AG08396 (cell line): ENCODE measurements around the gene SPARC.
"Not testable (repeated sequence)": the region's sequence is repeated elsewhere in the genome, so short reads cannot be mapped to it uniquely, and the experiment has no call there.

ENCODE experiments used
- DNase-seq: peaks from one replicate; pipeline ENCODE4 v3.0.0; 2012; ENCODE audit warnings: low spot score, mixed read lengths

Gene SPARC

GRCh38 chr5:151700296-151700695 is 13.6 kb upstream of the SPARC start:
- DNase-seq: no peak

GRCh38 chr5:151699071-151699901 is 12.6 kb upstream of the SPARC start:
- DNase-seq: peak; percentile 90

- not testable (repeated sequence) for DNase-seq
Measured at GRCh38 chr5:151698081-151698480, 11.4 kb upstream of the SPARC start.

DNA sequence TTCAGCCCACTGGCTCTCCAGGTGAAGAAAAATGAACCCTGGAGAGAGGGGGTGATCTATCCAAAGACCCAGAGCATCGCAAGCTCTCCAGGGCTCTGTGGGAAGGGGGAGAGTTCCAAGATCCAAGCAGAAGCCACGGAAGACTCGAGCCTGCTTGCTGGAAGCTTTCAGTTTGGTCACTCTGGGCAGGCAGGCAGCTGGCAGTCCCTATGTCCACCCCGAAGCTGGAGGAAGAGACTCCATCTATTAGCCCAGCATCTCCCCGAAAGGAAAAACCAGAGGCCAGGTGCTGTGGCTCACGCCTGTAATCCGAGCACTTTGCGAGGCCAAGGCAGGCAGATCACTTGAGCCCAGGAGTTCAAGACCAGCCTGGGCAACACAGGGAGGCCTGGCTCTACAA is 10.7 kb upstream of the SPARC start:
- DNase-seq: no peak

DNA sequence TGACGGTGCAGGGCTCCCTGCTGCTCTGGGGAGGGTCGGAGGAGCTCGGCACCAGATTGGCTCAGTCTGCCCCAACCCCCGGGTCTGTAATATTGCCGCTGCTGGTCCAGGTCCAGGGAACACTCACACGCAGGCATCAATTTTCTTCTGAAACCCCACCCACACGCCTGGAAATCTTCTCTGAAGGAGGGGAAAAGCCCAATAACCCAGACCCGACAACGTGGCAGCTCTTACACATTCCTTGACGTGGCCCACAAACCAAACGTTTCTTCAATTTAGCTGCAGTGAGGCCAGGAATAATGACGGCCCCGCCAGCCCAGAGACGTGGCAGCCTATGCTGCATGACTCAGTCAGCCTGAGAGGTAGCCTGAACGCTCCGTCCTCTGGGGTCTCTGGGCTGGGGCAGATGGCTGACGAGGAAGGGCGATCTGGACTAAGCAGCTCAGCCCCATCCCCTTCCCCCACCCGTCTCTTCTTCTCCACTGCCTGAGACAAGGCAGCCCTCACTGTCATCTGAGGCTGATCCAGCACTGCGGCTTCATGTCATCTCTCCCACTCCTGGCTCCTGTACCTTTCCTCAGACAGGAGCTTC is 9.9 kb upstream of the SPARC start:
- DNase-seq: peak; percentile 80

GRCh38 chr5:151695464-151695863 is 8.7 kb upstream of the SPARC start:
- DNase-seq: no peak

DNA sequence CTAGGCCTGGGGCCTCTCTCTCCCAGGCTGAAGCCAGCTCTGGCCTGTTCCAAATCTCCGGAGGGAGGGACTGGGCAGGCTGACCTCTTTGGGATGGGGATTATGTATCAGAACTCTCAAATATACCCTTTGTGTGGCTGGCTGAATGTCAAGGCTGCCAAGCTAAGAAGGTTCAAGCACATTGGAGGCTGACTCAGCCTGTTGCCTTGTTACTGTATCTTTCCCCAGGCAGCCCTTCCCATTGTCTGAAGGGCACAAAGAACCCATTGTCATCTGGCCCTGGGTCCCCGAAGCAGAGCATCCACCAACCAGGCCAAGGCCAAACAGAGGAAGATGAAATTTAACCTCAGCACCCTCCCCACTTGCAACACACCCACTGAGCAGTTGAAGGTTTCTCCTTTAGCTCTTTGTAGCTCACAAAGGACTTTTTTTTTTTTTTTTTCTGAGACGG is 7.3 kb upstream of the SPARC start:
- DNase-seq: no peak

- DNase-seq: no peak
Measured at GRCh38 chr5:151692312-151692711, 5.6 kb upstream of the SPARC start.

DNA sequence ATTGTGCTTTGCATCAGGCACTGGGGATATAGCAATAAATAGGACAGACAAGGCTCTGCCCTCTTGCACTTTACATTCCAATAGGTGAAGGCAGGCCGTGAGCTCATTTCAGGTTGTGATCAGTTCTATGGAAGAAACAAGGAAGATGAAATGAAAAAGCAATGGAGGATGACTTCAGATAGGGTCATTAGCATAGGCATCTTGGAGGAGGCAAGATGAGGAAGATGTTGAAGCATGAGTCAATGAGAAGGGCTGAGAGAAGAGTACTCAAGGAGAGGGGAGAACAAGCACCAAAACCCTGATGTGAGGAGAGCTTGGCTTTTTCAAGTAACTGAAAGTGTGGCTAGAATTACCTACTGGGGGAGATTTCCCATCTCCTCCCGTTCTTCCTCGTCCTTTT is 5.0 kb upstream of the SPARC start:
- no peak for DNase-seq

DNA sequence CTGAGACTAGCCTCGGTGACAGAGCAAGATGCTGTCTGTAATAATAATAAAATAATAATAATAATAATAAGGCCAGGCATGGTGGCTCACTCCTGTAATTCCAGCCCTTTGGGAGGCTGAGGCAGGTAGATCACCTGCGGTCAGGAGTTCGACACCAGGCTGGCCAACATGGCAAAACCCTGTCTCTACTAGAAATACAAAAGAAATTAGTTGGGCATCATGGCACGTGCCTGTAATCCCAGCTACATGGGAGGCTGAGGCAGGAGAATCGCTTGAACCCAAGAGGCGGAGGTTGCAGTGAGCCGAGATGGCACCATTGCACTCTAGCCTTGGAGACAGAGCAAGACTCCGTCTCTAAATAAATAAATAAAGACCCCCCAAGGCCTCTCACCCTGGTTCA is 2.9 kb upstream of the SPARC start:
- DNase-seq: not testable (repeated sequence)

DNA sequence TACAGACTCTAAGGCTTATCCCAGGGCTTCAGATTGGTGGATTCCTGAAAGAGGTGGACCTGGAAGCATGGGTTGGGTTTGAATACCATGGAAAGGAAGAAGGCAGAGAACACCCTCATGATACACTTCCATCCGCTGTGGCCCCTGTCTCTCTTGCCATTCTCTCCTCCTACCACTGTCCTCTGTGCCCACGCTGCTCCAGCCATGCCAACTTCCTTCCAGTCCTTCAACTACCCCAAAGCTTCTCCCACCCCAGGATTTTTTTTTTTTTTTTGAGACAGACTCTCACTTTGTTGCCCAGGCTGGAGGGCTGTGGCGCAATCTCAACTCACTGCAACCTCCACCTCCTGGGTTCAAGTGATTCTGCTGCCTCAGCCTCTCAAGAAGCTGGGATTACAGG is 1.7 kb upstream of the SPARC start:
- no peak for DNase-seq

DNA sequence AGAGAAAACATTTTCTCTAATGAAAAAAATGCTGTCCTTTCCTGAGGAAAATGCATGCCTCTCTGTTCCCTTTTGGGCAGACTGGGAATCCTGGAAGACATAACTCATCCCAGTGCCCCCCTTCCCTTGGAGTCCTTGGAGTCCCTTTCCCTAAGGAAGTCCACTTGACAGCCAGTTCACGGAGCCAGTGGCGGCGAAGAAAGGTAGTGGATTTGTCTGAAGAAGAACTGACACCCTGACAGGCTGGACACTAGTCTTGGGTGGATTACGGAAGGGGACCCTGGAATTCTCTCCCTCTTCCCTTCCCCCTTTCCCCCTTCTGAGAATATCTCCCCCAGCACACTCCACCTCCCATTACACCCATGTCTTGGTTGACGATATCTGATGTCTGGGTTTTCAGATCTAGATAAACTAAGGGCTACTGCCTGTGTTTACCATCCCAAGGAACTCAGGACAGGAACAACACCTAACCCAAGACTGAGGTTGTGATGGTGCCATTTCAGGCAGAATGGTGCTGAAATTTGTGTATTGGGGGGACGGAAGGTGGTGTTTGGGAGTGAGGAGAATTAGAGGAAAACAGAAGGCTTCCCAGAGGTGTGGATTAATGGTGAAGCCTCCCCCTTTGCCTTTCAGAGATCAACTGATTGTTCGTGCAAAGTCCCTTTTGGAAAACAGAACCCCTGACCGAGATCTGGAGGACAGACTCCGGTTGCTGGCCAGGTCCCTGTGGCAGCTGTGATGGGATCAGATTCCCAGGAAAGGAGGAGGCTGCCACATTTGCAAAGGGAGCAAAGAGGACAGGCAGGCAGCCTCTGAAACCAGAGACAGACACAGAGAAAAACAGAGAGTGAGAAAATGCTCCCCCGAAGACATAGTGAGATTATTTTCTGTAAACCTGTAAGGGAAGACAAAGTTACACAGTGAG is 704 bp downstream of the SPARC start:
- no peak for DNase-seq

DNA sequence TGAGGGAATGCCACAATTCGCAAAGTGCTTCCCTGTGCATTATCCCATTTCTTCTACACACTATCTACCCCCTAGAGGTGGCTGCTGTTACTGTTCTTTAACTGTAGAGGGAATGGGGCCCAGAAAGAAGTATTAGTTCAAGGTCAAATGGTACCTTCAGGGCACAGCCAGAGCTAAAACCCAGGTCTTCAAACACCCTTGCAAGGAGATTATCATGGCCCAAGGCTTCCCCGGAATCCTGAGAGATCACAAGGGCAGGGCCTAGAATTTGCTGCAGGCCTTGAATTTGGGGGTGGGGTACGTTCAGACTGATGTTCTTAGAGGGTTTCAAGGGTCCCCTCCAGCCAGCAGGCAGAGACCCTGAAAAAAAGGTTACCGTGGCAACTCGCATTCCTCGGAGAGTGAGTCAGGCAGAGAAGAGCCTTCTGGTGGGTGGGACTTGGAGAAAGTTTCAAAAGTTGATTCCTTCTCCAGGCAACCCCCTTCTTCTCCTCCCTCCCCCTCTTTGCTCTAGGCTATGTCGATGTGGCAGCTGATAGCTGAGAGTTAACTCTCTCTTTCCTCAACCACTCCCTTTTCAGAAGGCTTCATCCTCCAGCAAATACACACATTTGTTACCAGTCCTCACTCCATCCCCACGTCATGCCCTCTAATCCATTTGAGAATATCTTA is 1.9 kb downstream of the SPARC start:
- peak; percentile 62 for DNase-seq

GRCh38 chr5:151683986-151684588 is 2.6 kb downstream of the SPARC start:
- DNase-seq: no peak

- no peak for DNase-seq
Measured at GRCh38 chr5:151683444-151683843, 3.3 kb downstream of the SPARC start.

- no peak for DNase-seq
Measured at GRCh38 chr5:151682751-151683331, 3.9 kb downstream of the SPARC start.

- DNase-seq: no peak
Measured at GRCh38 chr5:151682240-151682639, 4.5 kb downstream of the SPARC start.

DNA sequence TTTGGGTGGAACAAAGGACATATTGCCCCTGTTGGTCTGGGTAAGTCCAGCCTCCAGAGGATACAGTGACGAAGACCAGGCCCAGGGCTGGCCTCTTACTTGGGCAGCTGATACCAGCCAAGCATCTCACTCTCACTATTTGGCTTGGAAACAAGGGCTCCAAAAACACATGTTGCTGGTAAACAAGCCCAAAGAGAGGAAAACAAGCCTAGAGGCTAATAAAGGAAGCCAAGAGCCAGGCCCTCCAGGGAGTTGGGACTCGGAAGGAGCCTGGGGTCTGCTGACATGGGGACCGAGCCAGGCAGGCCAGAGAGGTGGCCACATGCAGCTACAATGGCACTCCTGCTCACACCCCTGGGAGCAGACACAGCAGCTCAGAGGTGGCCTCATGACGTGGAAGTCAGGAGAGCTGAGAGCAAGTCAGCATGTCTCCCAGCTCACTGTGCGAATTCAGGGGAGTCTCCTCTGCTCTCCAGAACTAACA is 5.7 kb downstream of the SPARC start:
- DNase-seq: no peak

DNA sequence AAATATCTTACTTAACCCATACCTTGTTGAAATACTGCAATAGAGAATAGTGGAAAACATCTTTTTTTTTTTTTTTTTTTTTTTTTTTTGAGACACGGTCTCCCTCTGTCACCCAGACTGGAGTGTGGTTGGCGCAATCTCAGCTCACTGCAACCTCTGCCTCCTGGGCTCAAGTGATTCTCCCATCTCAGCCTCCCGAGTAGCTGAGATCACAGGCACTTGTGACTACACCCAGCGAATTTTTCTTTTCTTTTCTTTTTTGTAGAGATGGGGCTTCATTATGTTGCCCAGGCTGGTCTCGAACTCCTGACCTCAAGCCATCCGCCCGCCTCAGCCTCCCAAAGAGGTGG is 6.6 kb downstream of the SPARC start:
- DNase-seq: not testable (repeated sequence)

- DNase-seq: no peak
Measured at GRCh38 chr5:151679421-151680155, 7.1 kb downstream of the SPARC start.
